Skin of body (tissue), 2 donors: Measurements from ENCODE around the gene PSMB11. TPM values are rescaled to one million over a fixed set of nuclear protein-coding genes. Genes with fewer than 3 reads are reported as not detected.

Experiments
- DNase-seq: peaks from one replicate; lab custom pipeline; 2025; lab: John Stamatoyannopoulos, UW
- total RNA-seq: library from RNA; depleted of rRNA; stranded (reverse); fragments of >200 nt; gene quantifications from one replicate; pipeline ENCODE4 v1.2.3, GENCODE V29; 2014

Gene PSMB11
- total RNA-seq, 1 donor from 2014 or later, result not detected

DNA sequence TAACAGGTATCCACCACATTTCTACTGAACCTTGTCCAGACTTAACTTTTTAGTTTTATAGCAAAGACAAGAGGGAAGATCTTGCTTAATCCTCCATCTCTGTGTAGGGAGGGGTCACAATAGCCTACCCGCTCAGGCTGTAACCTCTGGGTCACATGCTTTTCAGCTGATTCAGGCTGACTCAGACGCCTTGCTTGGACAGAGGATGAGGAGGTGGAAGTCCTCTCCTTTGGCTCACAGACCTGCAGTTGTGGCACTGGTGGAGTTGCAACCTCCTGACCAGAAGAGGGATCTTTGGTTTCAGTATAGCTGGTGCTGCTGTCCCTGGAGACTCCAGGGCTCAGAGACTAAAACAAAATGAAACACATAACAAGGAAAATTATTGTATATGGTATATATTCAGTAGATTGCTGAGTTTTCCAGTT lies 36.7 kb downstream of the PSMB11 start:
- no peak for DNase-seq

DNA sequence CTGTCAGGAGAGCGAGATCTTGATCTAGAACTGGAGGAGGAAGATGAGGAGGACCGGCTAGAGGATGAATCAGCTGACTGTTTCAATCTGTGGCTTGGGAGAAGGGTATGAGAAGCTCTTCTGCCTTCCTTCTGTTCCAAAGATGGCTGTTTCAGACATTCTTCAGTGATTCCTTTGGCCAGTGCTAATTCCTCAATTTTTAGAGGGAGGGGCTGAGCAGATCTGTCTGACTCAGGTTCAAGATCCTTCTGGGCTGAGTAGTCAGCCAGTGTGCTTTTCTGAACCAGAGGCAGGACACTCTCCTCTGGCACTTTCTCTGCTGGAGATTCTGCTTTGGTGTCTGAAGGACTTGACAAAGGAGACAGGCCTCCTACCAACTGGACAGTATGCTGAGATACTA lies 37.7 kb downstream of the PSMB11 start:
- DNase-seq, result no peak

DNA sequence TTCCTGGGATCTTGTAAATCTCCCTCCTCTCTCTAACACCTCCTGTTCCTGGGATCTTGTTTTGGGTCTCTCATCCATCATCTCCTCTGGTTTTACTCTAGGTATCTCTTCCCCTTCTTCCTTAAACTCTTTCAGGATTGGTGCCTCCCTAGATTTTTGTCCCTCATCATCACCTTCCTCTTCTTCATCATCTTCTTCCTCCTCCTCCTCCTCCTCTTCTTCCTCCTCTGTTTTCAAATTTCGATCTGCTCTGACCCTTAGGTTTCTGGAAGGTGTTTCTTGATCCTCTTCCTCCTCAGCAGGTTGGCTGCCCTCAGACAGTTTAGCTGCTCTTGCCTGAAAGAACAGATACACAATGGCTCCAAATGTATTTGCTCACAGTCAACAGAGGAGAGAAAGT lies 38.5 kb downstream of the PSMB11 start:
- DNase-seq, result no peak

DNA sequence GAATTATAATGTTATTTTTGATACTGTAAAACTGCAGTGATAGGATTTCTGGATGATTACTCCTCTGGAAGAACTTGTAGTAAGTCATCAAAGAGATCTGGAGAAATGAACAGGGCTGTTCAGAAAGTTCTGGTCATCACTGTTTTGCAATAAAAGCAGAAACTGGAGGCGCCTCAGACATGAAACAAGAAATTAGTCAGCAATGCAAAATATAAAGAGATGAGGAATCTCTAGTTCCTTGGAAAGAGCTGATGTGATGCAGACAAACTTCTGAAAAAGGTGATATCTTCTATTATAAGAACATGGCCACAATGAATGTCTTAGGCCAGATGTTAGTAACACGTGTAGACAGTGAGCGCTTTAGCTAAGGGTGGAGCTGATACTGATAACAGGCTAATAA lies 43.4 kb downstream of the PSMB11 start:
- no peak for DNase-seq

DNA sequence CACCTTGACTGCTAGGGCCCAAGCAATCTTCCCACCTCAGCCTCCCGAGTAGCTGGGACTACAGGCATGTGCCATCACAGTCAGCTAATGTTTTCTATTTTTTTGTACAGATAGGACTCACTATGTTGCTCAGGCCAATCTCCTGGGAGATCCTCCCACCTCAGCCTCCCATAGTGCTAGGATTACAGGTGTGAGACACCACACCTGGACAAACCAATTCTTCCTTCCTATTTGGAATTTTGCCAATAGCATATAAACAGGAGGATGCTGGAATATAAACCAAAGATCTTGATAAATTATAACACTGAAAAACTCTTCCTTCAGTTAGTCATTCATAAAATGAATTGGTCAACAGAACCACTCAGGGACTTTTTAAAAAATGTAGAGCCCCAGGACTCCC lies 44.6 kb downstream of the PSMB11 start:
- no peak for DNase-seq

DNA sequence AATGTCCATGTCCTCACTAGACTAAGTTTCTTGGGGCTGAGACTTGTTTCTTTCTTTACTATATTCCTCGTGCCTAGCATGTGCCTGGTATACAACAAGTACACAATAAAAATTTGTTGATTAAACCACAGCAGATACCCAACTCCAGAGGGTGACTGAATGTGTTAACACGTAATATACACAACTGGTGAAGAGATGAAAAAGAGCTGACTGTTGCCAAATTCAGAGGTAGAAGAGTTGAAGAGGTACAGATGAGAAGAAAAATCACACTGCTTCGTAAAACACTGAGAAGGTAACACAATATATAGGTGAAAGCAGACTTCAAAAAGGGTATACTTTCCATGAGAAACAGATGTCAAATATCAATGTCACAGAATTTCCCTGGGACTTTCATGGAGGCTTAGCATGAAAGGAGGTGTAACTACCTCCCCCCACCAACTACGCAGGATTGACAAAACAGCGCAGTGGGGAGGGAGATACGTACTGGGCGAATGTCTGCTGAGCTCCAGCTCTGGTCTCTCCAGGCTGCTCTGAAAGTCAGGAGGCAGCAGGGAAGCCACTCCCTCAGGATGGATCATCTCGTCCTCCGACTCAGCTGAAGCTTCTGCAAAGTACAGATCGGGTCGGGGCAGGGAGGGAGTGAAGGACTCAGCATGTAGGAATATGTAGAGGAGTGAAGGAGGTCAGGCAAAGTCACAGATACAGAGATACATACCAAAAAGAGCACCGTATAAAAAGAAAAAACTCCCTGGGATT lies 47.7 kb downstream of the PSMB11 start:
- no peak for DNase-seq

DNA sequence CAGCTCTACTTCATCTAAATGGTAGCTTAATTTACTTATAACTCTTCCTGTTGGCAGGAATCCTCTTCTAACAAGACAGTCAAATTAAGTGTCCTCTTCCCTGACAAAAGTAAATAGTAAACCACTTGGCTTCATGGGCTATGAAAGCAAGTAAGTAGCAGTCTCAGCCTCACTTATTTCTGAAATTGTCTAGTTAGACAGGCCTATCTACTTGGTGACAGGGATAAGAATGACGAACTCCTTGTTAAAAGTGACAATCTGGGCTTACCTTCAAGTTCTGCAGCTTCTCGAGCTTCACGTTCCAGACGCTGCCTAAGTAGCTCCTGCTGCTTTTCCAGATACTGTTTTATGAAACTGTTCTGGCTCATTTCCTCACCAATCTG lies 48.2 kb downstream of the PSMB11 start:
- DNase-seq, result no peak

DNA sequence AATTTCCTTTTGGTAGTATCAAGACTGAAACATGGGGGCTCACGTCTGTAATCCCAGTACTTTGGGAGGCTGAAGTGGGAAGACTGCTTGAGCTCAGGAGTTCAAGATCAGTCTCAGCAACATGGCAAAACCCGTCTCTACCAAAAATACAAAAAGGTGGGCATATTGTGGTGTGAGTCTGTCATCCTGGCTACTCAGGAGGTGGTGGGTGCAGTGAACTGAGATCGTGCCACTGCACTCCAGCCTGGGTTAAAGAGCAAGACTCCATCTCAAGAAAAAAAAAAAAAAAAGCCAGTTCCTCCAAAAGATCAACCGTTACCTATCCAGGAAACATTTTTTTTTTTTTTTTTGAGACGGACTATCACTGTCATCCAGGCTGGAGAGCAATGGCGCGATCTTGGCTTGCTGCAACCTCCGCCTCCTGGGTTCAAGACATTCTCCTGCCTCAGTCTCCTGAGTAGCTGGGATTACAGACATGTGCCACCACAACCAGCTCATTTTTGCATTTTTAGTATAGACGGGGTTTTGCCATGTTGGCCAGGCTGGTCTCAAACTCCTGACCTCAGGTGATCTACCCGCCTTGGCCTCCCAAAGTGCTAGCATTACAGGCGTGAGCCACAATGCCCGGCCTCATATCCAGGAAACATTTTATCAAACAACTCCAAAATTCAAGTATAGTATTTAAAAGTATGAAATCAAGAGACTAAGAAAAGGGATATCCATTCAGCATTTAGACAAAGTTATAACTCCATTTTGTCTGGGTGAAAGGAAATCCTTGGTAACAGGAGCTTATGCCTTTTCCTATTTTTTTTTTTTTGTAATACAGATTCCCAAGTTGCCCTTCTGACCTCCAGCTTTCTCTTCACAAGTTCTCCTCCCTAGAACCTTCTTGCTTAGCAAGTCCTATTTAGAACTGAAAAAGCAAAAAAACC lies 49.5 kb downstream of the PSMB11 start:
- no peak for DNase-seq

DNA sequence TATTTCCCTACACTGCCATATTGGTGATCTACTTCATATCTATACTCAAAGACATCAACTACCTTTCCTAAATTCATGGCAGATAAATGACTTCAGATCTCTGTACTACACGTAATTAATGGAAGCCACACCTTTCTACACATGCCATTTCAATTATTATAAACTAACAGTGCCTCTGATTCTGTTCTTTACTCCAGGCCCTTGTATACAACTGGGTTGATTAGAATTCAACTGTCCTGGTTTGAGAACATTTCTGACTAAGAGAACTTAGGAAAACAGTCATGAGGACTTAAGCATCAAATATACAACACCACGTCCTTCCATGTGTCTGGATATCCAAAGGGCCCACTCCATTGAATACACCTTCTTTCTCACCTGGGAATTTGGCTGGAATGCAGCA lies 51.1 kb downstream of the PSMB11 start:
- DNase-seq, result no peak

DNA sequence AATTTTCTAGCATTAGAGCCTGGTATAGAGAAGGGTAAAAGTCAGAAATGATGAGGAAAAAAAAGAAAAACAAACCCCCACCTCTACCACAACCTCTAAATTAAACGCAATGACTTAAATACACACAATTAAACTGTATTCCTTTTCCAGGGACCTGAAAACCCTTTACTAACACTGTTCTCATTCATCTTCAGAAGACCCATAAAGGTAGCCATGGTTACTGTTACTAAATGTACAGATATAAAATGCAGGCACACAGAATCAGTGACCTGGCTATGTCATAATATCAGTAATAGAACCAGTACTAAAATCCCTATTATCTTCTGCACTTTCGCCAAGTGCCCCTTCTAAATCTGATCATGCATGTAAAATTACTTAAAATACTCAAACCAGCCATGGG lies 51.5 kb downstream of the PSMB11 start:
- DNase-seq, result no peak

Other genes with a start within 250 kb of the PSMB11 start
- 6.8 TPM for gene SLC7A7, start 226.8 kb upstream of the PSMB11 start, total RNA-seq
- gene MRPL52, start 212.3 kb upstream of the PSMB11 start, total RNA-seq, result 26.3 TPM
- 171 TPM for gene MMP14, start 205.6 kb upstream of the PSMB11 start, total RNA-seq
- gene LRP10, start 170.5 kb upstream of the PSMB11 start, total RNA-seq, result 22.9 TPM
- gene REM2, start 159.0 kb upstream of the PSMB11 start, total RNA-seq, result not detected
- gene RBM23, start 123.1 kb upstream of the PSMB11 start, total RNA-seq, result 50.2 TPM
- gene PRMT5, start 112.8 kb upstream of the PSMB11 start, total RNA-seq, result 39.5 TPM
- 46.3 TPM for gene HAUS4, start 85.1 kb upstream of the PSMB11 start, total RNA-seq
- gene AJUBA, start 59.7 kb upstream of the PSMB11 start, total RNA-seq, result 44.7 TPM
- 7.7 TPM for gene C14orf93, start 32.1 kb upstream of the PSMB11 start, total RNA-seq
- gene PSMB5, start 7.3 kb upstream of the PSMB11 start, total RNA-seq, result 115 TPM
- gene CDH24, start 15.3 kb downstream of the PSMB11 start, total RNA-seq, result 3.4 TPM
- 93.9 TPM for gene ACIN1, start 52.9 kb downstream of the PSMB11 start, total RNA-seq
- gene C14orf119, start 53.3 kb downstream of the PSMB11 start, total RNA-seq, result 30.8 TPM
- gene CIROP, start 62.8 kb downstream of the PSMB11 start, total RNA-seq, result not detected
- gene CEBPE, start 77.0 kb downstream of the PSMB11 start, total RNA-seq, result 1.5 TPM
- gene SLC7A8, start 141.4 kb downstream of the PSMB11 start, total RNA-seq, result 27.5 TPM
- gene RNF212B, start 195.7 kb downstream of the PSMB11 start, total RNA-seq, result not detected
- gene HOMEZ, start 243.9 kb downstream of the PSMB11 start, total RNA-seq, result 4.0 TPM